K562 (cell line): ENCODE data around the gene GZMM. TPM values are rescaled to one million over a fixed set of nuclear protein-coding genes. Genes with fewer than 3 reads are reported as not detected.

Experiments used
- EWSR1 ChIP-seq: fragments of 450-650 bp; IDR thresholded peaks from 2 replicates; pipeline ENCODE4 v1.6.1; 2018; ENCODE audit warnings: borderline replicate concordance, mild to moderate bottlenecking, low read depth, moderate library complexity; ENCODE audit not compliant: partially characterized antibody
- RREB1 ChIP-seq: fragments of 250-450 bp; sonication (Bioruptor Pico); IDR thresholded peaks from 2 replicates; pipeline ENCODE4 v1.4.0; 2020
- THRB ChIP-seq: fragments of 450-650 bp; formaldehyde crosslinking; conservative IDR thresholded peaks from 2 replicates; pipeline ENCODE4 v1.4.0; 2022; ENCODE audit warnings: mild to moderate bottlenecking, missing genetic modification characterization
- TRIM25 ChIP-seq: fragments of 450-650 bp; IDR thresholded peaks from 2 replicates; pipeline ENCODE4 v1.7.0; 2016; ENCODE audit warnings: borderline replicate concordance
- ZBTB17 ChIP-seq: fragments of 450-650 bp; formaldehyde crosslinking; IDR thresholded peaks from 2 replicates; pipeline ENCODE4 v1.4.0; 2020; ENCODE audit warnings: mild to moderate bottlenecking
- ZBTB40 ChIP-seq, 2 experiments: fragments of 450-650 bp in 1 of 2; sonication (generic) in 1 of 2; formaldehyde crosslinking in 1 of 2; IDR thresholded peaks; 2 replicates each; pipeline versions ENCODE4 v1.7.1 to v1.9.0; 2016 to 2022; ENCODE audit warnings: inconsistent platforms in 1 of 2, mild to moderate bottlenecking in 1 of 2, missing genetic modification reagents in 1 of 2
- ZBTB7A ChIP-seq: IDR thresholded peaks from 2 replicates; pipeline ENCODE4 v1.6.1; 2011; ENCODE audit warnings: low read depth, mild to moderate bottlenecking, low read length, moderate library complexity, borderline replicate concordance; ENCODE audit not compliant: control insufficient read depth
- polyA plus RNA-seq, 8 experiments: library from polyadenylated mRNA; depleted of rRNA in 4 of 8; stranded (reverse) in 5 of 8; unstranded in 3 of 8; fragments of >200 nt; fragmentation: Nextera tagmentation in 2 of 8; fragmentation: Illumina TruSeq in 1 of 8; extraction: Ambion mirVana in 2 of 8; extraction: Trizol in 1 of 8; gene quantifications; 2 replicates each; pipeline versions ENCODE4 v1.2.1 to v1.2.3, GENCODE V29; 2011 to 2014; ENCODE audit warnings: inconsistent platforms in 1 of 8, missing spikeins in 1 of 8
- total RNA-seq, 7 experiments: library from RNA; depleted of rRNA in 6 of 7; stranded (reverse); fragments of >200 nt in 6 of 7; fragmentation: Illumina TruSeq in 2 of 7; extraction: Trizol in 2 of 7; gene quantifications; 2 replicates each; pipeline versions ENCODE4 v1.2.1 to v1.2.3, GENCODE V29; 2011 to 2021; ENCODE audit warnings: low replicate concordance in 1 of 7

The GZMM gene
- total and polyA plus RNA-seq, 9 of the 15 experiments (the other 6 are each of a cell fraction or from before 2014, with no cell fraction given): 0.08 to 2.6 (median 0.70) TPM; not detected in 2

- TF ChIP-seq ZBTB40 (IDR thresholded peaks at IDR 0.05) (0 out of 2 replicates have a peak, but pooled peaks have one; percentile 49), ZBTB40 (CRISPR knock-in tag; IDR thresholded peaks at IDR 0.05) (no peak), EWSR1 (no peak), ZBTB7A (peak; percentile 39; the same call in 1 of the 2 replicates), TRIM25 (no peak), RREB1 (CRISPR knock-in tag) (no peak), THRB (CRISPR knock-in tag) (no peak), ZBTB17 (0 out of 2 replicates have a peak, but pooled peaks have one; percentile 31)
Measured at GRCh38 chr19:570937-571565, 27.2 kb downstream of the GZMM start (continued).
